ENCODE measurements around the gene FCAMR.

DNA sequence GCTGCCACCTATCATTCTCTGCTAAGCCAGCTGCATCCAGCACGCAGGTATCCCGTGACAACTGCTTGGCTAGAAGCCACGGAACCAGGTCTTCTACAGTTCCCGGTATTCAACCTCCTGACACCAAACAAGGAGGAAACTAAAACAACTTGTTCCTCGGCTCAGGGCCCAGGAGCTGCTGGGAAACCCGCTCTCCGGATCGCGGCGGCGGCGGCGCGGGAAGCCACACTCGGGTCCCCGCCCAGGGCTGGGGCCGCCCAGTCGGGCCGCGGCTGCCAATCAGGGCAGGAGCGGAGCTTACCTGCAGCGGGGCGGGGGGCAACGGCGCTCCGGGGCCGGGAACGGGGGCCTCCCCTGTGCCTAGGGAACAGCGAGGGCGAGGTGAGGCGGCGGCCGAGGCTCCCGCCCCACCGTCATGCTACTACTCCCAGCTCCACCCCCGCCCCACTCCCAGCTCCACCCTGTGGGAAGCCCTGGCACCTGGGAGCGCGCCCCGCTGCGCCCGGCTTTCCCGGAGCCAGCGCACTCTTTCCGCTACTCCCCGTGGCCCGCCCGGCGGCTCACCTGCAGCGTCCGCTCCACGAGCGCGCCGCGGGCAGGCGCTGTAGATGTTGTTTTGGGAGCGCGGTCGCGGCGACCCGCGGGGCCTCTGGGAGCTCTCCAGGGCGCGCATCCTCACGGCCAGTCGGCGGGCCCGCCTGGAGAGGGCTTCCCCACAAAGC, 60.9 kb downstream of the FCAMR start:
- TF ChIP-seq SP1 (CRISPR knock-in tag; conservative IDR thresholded peaks at IDR 0.05) (no peak; the same call in 1 of the 2 replicates), ZNF423 (CRISPR knock-in tag; IDR thresholded peaks at IDR 0.05) (peak; percentile 75), CBFB (CRISPR knock-in tag; IDR thresholded peaks at IDR 0.05; ENCODE audit: low read depth) (no peak), ELF4 (CRISPR knock-in tag; IDR thresholded peaks at IDR 0.05; ENCODE audit: low read depth) (no peak), FOXP1 (CRISPR knock-in tag; IDR thresholded peaks at IDR 0.05; ENCODE audit: borderline replicate concordance) (peak; percentile 41; the same call in 1 of the 2 replicates)
- TF ChIP-seq, protein P1, sequence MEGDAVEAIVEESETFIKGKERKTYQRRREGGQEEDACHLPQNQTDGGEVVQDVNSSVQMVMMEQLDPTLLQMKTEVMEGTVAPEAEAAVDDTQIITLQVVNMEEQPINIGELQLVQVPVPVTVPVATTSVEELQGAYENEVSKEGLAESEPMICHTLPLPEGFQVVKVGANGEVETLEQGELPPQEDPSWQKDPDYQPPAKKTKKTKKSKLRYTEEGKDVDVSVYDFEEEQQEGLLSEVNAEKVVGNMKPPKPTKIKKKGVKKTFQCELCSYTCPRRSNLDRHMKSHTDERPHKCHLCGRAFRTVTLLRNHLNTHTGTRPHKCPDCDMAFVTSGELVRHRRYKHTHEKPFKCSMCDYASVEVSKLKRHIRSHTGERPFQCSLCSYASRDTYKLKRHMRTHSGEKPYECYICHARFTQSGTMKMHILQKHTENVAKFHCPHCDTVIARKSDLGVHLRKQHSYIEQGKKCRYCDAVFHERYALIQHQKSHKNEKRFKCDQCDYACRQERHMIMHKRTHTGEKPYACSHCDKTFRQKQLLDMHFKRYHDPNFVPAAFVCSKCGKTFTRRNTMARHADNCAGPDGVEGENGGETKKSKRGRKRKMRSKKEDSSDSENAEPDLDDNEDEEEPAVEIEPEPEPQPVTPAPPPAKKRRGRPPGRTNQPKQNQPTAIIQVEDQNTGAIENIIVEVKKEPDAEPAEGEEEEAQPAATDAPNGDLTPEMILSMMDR (IDR thresholded peaks at IDR 0.05), result no peak
- TF ChIP-seq, protein P2, sequence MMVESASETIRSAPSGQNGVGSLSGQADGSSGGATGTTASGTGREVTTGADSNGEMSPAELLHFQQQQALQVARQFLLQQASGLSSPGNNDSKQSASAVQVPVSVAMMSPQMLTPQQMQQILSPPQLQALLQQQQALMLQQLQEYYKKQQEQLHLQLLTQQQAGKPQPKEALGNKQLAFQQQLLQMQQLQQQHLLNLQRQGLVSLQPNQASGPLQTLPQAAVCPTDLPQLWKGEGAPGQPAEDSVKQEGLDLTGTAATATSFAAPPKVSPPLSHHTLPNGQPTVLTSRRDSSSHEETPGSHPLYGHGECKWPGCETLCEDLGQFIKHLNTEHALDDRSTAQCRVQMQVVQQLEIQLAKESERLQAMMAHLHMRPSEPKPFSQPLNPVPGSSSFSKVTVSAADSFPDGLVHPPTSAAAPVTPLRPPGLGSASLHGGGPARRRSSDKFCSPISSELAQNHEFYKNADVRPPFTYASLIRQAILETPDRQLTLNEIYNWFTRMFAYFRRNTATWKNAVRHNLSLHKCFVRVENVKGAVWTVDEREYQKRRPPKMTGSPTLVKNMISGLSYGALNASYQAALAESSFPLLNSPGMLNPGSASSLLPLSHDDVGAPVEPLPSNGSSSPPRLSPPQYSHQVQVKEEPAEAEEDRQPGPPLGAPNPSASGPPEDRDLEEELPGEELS (CRISPR knock-in tag; IDR thresholded peaks at IDR 0.05), result no peak

Data from WTC11 (cell line).